Panc1 (cell line): ENCODE measurements around the gene LRP1B. TPM values are rescaled to one million over a fixed set of nuclear protein-coding genes. Genes with fewer than 3 reads are reported as not detected.

Experiments
- ATAC-seq: fragments of 200-7000 bp; cut with Tn5 transposase; 2 replicates; pipeline ENCODE4 v1.9.1; 2020; ENCODE audit warnings: mild to moderate bottlenecking, moderate library complexity
- BruUV-seq: library from RNA; stranded (reverse); fragments of 400-500 nt; replicated peaks from 2 replicates; lab custom pipeline; 2021; lab: Mats Ljungman, UMichigan
- CTCF ChIA-PET: fragments of 300-600 bp; sonication (Branson Sonifier 250); formaldehyde crosslinking; loops from one replicate; lab custom pipeline; 2022; ENCODE audit warnings: antibody characterized with exemption; lab: Charles Lee
- POLR2A ChIA-PET: fragments of 300-600 bp; sonication (Branson Sonifier 250); formaldehyde crosslinking; loops from one replicate; lab custom pipeline; 2022; ENCODE audit warnings: antibody characterized with exemption; lab: Charles Lee
- DNase-seq: peaks from one replicate; pipeline ENCODE4 v3.0.0-alpha.2; 2010; ENCODE audit warnings: low read depth, low spot score
- H3K27ac ChIP-seq: 2 replicates; pipeline ENCODE4 v1.5.1; 2011; ENCODE audit warnings: mild to moderate bottlenecking, low read length, inconsistent platforms
- H3K27me3 ChIP-seq: fragments of 200-500 bp; sonication (Bioruptor generic); 2 replicates; pipeline ENCODE4 v1.6.0; 2014; ENCODE audit warnings: low read length, inconsistent platforms; ENCODE audit not compliant: control insufficient read depth, insufficient read depth
- H3K36me3 ChIP-seq: fragments of 200-500 bp; sonication (Bioruptor generic); 2 replicates; pipeline ENCODE4 v1.5.1; 2014; ENCODE audit warnings: inconsistent platforms, mild to moderate bottlenecking, low read length, moderate library complexity; ENCODE audit not compliant: control insufficient read depth, insufficient read depth
- H3K4me1 ChIP-seq: 2 replicates; pipeline ENCODE4 v1.5.1; 2011; ENCODE audit warnings: inconsistent platforms, mild to moderate bottlenecking, low read length, moderate library complexity; ENCODE audit not compliant: control insufficient read depth, insufficient read depth
- H3K4me3 ChIP-seq, 2 experiments: 2 replicates each; pipeline ENCODE4 v1.5.1; 2011 to 2012; ENCODE audit warnings: low read depth in 2 of 2, low read length in 2 of 2, mild to moderate bottlenecking in 2 of 2, inconsistent platforms in 1 of 2, moderate library complexity in 1 of 2
- H3K9me3 ChIP-seq: fragments of 200-500 bp; sonication (Bioruptor generic); 2 replicates; pipeline ENCODE4 v1.5.1; 2014; ENCODE audit warnings: low read depth, mild to moderate bottlenecking, inconsistent platforms, low read length, moderate library complexity; ENCODE audit not compliant: control insufficient read depth, insufficient read depth
- POLR2AphosphoS5 ChIP-seq: IDR thresholded peaks from 2 replicates; pipeline ENCODE4 v1.6.1; 2012; ENCODE audit warnings: mild to moderate bottlenecking, low read depth, low read length, moderate library complexity
- SIN3A ChIP-seq: IDR thresholded peaks from 2 replicates; pipeline ENCODE4 v1.6.1; 2012; ENCODE audit warnings: low read depth, mild to moderate bottlenecking, low read length, moderate library complexity, borderline replicate concordance; ENCODE audit not compliant: insufficient read depth
- TCF7L2 ChIP-seq: IDR thresholded peaks from 2 replicates; pipeline ENCODE4 v1.6.1; 2011; ENCODE audit warnings: mild to moderate bottlenecking, low read depth, low read length, inconsistent platforms
- in situ Hi-C: cut with HindIII; loops from 2 replicates; pipeline ENCODE4 v1.10.0; 2016; ENCODE audit warnings: low sequenced_read_pairs, low pct_unique_long_range_greater_than_20kb
- intact Hi-C: fragments of 100-400 bp; cut with micrococcal nuclease; formaldehyde crosslinking; loops from one replicate; pipeline ENCODE4 v1.10.0; 2022; ENCODE audit not compliant: unreplicated experiment
- total RNA-seq: library from RNA; stranded (reverse); gene quantifications from one replicate; pipeline ENCODE4 v1.2.1, GENCODE V29; 2021; ENCODE audit not compliant: unreplicated experiment
- TF ChIP-seq, protein P1 (sequence below): fragments of 450-650 bp; IDR thresholded peaks from 2 replicates; pipeline ENCODE4 v1.5.1; 2017; ENCODE audit warnings: mild to moderate bottlenecking
- TF ChIP-seq, protein P2 (sequence below), 2 experiments: IDR thresholded peaks; 2 replicates each; pipeline ENCODE4 v1.6.1; 2011 to 2012; ENCODE audit warnings: low read depth in 2 of 2, control low read depth in 1 of 2, low read length in 1 of 2, mild to moderate bottlenecking in 1 of 2, moderate library complexity in 1 of 2; ENCODE audit not compliant: insufficient read depth in 1 of 2

The LRP1B gene
- total RNA-seq, 1 experiment from 2014 or later, result 0.54 TPM

DNA sequence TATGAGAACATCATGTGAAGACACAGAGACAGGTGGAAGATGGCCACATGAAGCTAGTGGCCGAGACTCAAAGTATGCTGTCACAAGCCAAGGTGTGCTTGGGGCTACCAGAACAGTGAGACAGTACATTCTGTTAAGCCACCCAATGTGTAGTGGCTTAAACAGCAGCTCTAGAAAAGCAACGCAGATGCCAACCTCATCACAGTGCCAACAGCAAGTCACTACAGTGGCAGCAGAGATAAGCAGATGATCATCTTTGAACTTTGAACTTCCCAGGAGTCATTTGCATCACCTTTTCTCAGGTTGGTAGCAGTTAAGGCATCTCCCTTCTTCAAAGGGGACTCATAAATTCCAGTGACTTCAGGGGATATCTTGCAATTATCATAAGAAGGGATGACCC is 394.4 kb downstream of the LRP1B start:
- ChIA-PET POLR2A (no interaction called here), CTCF (no interaction called here)
- H3K36me3 ChIP-seq, result no peaks in the 10 kb centered on the region
- TF ChIP-seq, protein P1, sequence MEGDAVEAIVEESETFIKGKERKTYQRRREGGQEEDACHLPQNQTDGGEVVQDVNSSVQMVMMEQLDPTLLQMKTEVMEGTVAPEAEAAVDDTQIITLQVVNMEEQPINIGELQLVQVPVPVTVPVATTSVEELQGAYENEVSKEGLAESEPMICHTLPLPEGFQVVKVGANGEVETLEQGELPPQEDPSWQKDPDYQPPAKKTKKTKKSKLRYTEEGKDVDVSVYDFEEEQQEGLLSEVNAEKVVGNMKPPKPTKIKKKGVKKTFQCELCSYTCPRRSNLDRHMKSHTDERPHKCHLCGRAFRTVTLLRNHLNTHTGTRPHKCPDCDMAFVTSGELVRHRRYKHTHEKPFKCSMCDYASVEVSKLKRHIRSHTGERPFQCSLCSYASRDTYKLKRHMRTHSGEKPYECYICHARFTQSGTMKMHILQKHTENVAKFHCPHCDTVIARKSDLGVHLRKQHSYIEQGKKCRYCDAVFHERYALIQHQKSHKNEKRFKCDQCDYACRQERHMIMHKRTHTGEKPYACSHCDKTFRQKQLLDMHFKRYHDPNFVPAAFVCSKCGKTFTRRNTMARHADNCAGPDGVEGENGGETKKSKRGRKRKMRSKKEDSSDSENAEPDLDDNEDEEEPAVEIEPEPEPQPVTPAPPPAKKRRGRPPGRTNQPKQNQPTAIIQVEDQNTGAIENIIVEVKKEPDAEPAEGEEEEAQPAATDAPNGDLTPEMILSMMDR, result no peak
- TF ChIP-seq TCF7L2 (no peak), POLR2AphosphoS5 (no peak), SIN3A (no peak)
- TF ChIP-seq, protein P2, sequence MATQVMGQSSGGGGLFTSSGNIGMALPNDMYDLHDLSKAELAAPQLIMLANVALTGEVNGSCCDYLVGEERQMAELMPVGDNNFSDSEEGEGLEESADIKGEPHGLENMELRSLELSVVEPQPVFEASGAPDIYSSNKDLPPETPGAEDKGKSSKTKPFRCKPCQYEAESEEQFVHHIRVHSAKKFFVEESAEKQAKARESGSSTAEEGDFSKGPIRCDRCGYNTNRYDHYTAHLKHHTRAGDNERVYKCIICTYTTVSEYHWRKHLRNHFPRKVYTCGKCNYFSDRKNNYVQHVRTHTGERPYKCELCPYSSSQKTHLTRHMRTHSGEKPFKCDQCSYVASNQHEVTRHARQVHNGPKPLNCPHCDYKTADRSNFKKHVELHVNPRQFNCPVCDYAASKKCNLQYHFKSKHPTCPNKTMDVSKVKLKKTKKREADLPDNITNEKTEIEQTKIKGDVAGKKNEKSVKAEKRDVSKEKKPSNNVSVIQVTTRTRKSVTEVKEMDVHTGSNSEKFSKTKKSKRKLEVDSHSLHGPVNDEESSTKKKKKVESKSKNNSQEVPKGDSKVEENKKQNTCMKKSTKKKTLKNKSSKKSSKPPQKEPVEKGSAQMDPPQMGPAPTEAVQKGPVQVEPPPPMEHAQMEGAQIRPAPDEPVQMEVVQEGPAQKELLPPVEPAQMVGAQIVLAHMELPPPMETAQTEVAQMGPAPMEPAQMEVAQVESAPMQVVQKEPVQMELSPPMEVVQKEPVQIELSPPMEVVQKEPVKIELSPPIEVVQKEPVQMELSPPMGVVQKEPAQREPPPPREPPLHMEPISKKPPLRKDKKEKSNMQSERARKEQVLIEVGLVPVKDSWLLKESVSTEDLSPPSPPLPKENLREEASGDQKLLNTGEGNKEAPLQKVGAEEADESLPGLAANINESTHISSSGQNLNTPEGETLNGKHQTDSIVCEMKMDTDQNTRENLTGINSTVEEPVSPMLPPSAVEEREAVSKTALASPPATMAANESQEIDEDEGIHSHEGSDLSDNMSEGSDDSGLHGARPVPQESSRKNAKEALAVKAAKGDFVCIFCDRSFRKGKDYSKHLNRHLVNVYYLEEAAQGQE (IDR thresholded peaks at IDR 0.05; ENCODE audit: insufficient read depth in 1 of 2, low read depth in 2 of 2, low read length in 1 of 2), result no peak
- intact Hi-C loops (no loop called here), in situ Hi-C loops (no loop called here)
- no peak overlapping the region for H3K4me3 ChIP-seq
- H3K9me3 ChIP-seq, result no peaks in the 10 kb centered on the region
- ATAC-seq, result no peak
- no peak for DNase-seq
- BruUV-seq, result no TSS peak
- H3K27me3 ChIP-seq, result no peaks in the 10 kb centered on the region
- no peak overlapping the region for H3K27ac ChIP-seq
- no peaks in the 10 kb centered on the region for H3K4me1 ChIP-seq

DNA sequence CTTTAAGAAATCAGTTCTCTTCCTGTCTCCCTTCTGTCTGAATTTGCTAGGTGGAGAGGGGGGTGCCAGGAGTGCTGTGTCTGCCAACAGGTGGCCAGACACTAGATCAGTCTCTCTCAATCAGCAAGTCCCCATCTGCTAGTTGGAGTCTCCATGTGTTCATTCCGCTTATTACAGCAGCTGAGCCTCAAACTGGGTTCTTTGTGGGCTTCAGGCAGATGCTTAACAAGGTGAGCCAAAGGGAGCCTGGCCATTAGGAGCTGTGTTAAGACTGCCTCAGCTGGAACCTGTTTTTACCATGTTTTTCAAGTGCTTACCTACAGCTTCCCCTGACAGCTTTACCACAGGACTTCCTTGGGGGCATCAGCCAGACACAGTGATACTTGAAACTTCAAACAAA is 401.9 kb downstream of the LRP1B start:
- no peak for DNase-seq
- ChIA-PET CTCF (no interaction called here), POLR2A (no interaction called here)
- no peak for ATAC-seq
- no peaks in the 10 kb centered on the region for H3K9me3 ChIP-seq
- no peak overlapping the region for H3K27ac ChIP-seq
- H3K4me1 ChIP-seq, result no peaks in the 10 kb centered on the region
- H3K36me3 ChIP-seq, result no peaks in the 10 kb centered on the region
- in situ Hi-C loops, result no loop called here
- BruUV-seq, result no TSS peak
- TF ChIP-seq SIN3A (no peak), POLR2AphosphoS5 (no peak), TCF7L2 (no peak)
- TF ChIP-seq, protein P1, result no peak
- TF ChIP-seq, protein P2 (IDR thresholded peaks at IDR 0.05; ENCODE audit: insufficient read depth in 1 of 2, low read depth in 2 of 2, low read length in 1 of 2), result no peak
- H3K27me3 ChIP-seq, result no peaks in the 10 kb centered on the region
- H3K4me3 ChIP-seq, result no peak overlapping the region
- intact Hi-C loops, result no loop called here
